HG02759 (cell line): ENCODE results near the gene ALDH3A2.

ENCODE experiments used
- ATAC-seq: cut with Tn5 transposase; IDR thresholded peaks from one replicate; pipeline ENCODE4 v1.9.1; 2021; ENCODE audit warnings: mild to moderate bottlenecking, moderate library complexity; ENCODE audit not compliant: unreplicated experiment

ALDH3A2 gene

GRCh38 chr17:19713901-19714361 lies 65.4 kb downstream of the ALDH3A2 start:
- no peak for ATAC-seq

GRCh38 chr17:19714542-19715411 lies 66.2 kb downstream of the ALDH3A2 start:
- ATAC-seq, result no peak

GRCh38 chr17:19716108-19717030 lies 67.8 kb downstream of the ALDH3A2 start, which contains the start of gene SLC47A2:
Gene SLC47A2, minus strand, starts transcription at chr17:19716584. Its CDS starts 29 bp downstream, at chr17:19716555.
- ATAC-seq, result no peak

- no peak for ATAC-seq
These were observed 68.4 kb downstream of the ALDH3A2 start for GRCh38 chr17:19717031-19717360.

- ATAC-seq, result no peak
These were observed 68.9 kb downstream of the ALDH3A2 start for GRCh38 chr17:19717411-19717908.

GRCh38 chr17:19718041-19718612 lies 69.6 kb downstream of the ALDH3A2 start:
- ATAC-seq, result no peak

GRCh38 chr17:19718613-19719354 lies 70.2 kb downstream of the ALDH3A2 start:
- no peak for ATAC-seq

- no peak for ATAC-seq
These were observed 71.0 kb downstream of the ALDH3A2 start for GRCh38 chr17:19719355-19720209.

- ATAC-seq, result no peak
These were observed 71.6 kb downstream of the ALDH3A2 start for GRCh38 chr17:19720210-19720475.

- ATAC-seq, result no peak
These were observed 72.3 kb downstream of the ALDH3A2 start for GRCh38 chr17:19720631-19721426.

GRCh38 chr17:19723964-19724363 lies 75.4 kb downstream of the ALDH3A2 start:
- ATAC-seq, result no peak

GRCh38 chr17:19724501-19725420 lies 76.2 kb downstream of the ALDH3A2 start:
- no peak for ATAC-seq

GRCh38 chr17:19725486-19725885 lies 76.9 kb downstream of the ALDH3A2 start:
- ATAC-seq, result no peak

- no peak for ATAC-seq
These were observed 78.3 kb downstream of the ALDH3A2 start for GRCh38 chr17:19726631-19727376.
